Measurements from ENCODE around the gene PIK3CD.

Gene PIK3CD

DNA sequence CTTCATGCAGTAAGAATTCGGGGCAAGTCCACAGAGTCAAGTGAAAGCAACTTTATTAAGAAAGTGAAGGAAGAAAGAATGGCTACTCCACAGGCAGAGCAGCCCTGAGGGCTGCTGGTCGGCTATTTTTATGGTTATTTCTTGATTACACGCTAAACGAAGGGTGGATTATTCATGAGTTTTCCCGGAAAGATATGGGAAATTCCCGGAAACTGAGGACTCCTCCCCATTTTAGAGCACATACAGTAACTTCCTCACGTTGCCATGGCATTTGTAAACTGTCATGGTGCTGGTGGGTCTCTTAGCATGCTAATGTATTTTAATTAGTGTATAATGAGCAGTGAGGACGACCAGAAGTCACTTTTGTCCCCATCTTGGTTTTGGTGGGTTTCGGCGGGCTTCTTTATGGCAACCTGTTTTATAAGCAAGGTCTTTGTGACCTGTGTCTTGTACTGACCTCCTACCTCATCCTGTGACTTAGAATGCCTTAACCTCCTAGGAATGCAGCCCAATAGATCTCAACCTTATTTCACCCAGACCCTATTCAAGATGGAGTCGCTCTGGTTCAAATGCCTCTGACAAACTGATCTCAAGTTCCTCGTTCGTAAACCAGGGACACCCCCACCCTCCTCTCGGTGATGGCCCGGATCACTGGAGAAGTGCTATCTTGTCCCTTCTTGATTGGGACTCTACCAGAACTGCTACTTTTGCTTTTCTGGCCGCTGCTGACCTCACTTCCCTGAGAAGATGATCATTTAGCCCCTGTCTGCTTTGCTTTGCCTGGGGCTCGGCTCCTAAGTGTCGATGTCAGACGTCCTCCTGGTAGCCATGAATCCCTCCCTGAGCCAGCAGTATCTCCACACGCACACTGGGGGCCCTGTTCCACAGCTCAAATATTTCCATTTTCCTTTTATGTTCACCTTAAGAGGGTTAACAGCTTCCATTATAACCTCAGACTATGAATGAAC lies 123.5 kb downstream of the PIK3CD start:
- no peak for DNase-seq (ENCODE audit: low read depth)

- DNase-seq (ENCODE audit: low read depth) = no peak
These were observed 125.2 kb downstream of the PIK3CD start for GRCh38 chr1:9776685-9777084.

All from stromal cell of bone marrow (primary cell).